ENCODE data around the gene LGSN.
"Not testable (repeated sequence)": the region's sequence is repeated elsewhere in the genome, so short reads cannot be mapped to it uniquely, and the experiment has no call there.

Gene LGSN

DNA sequence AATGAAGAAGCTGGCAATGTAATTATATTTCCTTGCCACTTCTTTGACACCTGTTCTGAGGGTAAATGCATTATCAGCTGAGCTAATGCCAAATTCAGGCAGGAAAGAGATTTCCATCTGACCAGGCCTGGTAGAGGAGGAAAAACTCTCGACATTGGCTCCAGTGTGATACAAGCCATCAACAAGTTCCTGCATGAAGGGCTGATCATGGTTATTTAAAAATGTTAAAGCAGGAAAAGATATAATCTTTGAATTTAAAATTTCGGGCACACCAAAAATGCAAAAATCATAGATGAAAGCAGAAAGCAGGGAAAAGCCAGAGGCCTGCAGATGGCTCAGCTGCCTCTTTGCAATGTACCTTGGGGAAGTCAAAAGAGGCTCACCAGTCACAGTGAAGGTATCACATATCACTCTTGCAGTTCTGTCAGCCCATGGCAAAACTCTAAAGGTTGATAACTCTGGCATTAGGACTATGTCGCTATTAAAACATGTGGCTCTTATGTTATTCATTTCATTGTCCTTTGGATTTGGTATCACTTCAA lies 39.1 kb downstream of the LGSN start:
- H3K27ac ChIP-seq, result no peak overlapping the region
- TF ChIP-seq, protein P1, sequence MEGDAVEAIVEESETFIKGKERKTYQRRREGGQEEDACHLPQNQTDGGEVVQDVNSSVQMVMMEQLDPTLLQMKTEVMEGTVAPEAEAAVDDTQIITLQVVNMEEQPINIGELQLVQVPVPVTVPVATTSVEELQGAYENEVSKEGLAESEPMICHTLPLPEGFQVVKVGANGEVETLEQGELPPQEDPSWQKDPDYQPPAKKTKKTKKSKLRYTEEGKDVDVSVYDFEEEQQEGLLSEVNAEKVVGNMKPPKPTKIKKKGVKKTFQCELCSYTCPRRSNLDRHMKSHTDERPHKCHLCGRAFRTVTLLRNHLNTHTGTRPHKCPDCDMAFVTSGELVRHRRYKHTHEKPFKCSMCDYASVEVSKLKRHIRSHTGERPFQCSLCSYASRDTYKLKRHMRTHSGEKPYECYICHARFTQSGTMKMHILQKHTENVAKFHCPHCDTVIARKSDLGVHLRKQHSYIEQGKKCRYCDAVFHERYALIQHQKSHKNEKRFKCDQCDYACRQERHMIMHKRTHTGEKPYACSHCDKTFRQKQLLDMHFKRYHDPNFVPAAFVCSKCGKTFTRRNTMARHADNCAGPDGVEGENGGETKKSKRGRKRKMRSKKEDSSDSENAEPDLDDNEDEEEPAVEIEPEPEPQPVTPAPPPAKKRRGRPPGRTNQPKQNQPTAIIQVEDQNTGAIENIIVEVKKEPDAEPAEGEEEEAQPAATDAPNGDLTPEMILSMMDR (IDR thresholded peaks at IDR 0.05; ENCODE audit: low read depth, low read length, missing control alignments), result no peak
- H3K4me3 ChIP-seq (ENCODE audit: low read depth, low read length), result no peak overlapping the region
- DNase-seq, result no peak
- H3K36me3 ChIP-seq (replicated peaks), result no peaks in the 10 kb centered on the region
- H3K27me3 ChIP-seq (replicated peaks), result no peaks in the 10 kb centered on the region
- in situ Hi-C loops (cut with HindIII; ENCODE audit: low pct_ligation_motif_present, low sequenced_read_pairs), result no loop called here

DNA sequence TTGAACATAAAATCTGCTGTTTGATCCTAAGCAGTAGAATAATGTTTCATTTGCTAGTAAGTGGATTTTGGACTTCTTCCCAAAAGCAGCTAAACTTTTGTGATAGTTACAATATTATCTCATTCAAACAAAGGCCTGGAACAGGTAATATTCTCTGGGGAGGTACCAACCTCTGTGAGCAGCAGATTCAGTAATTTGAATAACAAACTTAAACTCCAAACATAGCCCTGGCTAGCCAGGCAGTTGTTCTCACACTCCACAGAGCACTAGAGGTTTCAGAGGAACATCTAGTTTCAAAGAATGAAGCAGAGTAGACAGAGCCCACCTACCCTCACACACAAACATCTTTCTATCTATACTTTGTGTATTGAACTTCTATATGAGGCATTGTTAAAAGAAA lies 40.9 kb downstream of the LGSN start:
- no peaks in the 10 kb centered on the region for H3K36me3 ChIP-seq (replicated peaks)
- no peak overlapping the region for H3K4me3 ChIP-seq (ENCODE audit: low read depth, low read length)
- DNase-seq, result no peak
- H3K27ac ChIP-seq, result no peak overlapping the region
- TF ChIP-seq, protein P1 (IDR thresholded peaks at IDR 0.05; ENCODE audit: low read depth, low read length, missing control alignments), result no peak
- no peaks in the 10 kb centered on the region for H3K27me3 ChIP-seq (replicated peaks)
- in situ Hi-C loops (cut with HindIII; ENCODE audit: low pct_ligation_motif_present, low sequenced_read_pairs), result no loop called here

DNA sequence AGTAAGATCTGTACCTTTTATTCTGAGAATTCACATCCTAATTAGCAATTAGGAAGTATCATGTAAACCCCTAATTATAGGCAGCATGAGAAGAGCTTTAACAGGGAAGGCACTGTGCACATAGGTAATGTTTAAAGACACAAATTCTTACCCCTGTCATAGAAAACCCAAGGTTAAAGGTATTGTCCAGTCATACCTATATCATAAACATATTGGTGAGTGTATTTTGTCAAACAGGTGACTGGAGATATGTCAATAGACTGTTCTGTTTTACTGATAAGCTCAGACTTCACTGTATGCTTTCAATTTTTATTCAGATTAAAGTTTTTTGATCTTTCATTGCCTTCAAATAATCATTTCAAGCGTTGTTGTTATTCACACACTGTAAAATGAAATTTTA lies 43.8 kb downstream of the LGSN start:
- TF ChIP-seq, protein P1 (IDR thresholded peaks at IDR 0.05; ENCODE audit: low read depth, low read length, missing control alignments), result no peak
- DNase-seq, result no peak
- Histone ChIP-seq H3K4me3 (ENCODE audit: low read depth, low read length) (no peak overlapping the region), H3K27me3 (replicated peaks) (no peaks in the 10 kb centered on the region), H3K36me3 (replicated peaks) (no peaks in the 10 kb centered on the region), H3K27ac (no peak overlapping the region)
- in situ Hi-C loops (cut with HindIII; ENCODE audit: low pct_ligation_motif_present, low sequenced_read_pairs), result no loop called here

DNA sequence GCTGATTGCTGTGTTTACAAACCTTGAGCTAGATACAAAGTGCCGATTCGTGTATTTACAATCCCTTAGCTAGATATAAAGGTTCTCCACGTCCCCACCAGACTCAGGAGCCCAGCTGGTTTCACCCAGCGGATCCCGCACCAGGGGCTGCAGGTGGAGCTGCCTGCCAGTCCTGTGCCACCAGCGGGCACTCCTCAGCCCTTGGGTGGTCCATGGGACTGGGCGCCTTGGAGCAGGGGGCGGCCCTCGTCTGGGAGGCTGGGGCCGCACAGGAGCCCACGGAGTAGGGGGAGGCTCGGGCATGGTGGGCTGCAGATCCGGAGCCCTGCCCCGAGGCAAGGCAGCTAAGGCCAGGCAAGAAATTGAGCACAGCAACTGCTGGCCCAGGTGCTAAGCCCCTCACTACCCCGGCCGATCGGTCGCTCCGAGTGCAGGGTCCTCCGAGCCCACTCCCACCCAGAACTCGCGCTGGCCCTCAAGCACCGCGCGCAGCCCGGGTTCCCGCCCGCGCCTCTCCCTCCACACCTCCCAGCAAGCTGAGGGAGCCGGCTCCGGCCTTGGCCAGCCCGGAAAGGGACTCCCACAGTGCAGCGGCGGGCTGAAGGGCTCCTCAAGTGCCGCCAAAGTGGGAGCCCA lies 44.9 kb downstream of the LGSN start:
- in situ Hi-C loops (cut with HindIII; ENCODE audit: low pct_ligation_motif_present, low sequenced_read_pairs); DNase-seq; H3K27ac ChIP-seq; H3K4me3 ChIP-seq (ENCODE audit: low read depth, low read length); H3K27me3 ChIP-seq (replicated peaks); H3K36me3 ChIP-seq (replicated peaks): not testable (repeated sequence)

DNA sequence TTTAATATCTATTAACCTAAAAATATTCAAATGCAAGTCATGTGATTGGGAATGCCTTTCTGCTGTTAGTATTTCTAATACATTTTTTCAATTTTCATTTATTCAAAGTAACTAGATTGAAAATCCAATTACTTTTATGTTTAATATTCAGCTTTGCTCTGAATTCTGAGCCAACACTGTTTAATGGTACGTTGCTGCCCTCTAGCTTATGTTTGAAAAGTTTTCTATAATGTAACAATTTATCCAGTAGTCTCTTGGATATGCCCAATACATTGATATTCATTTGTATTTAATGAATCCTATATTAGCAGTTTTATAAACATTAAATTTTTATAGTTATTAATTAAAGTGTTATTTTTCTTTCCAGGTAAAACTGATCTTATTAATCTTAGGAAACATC lies 47.4 kb downstream of the LGSN start:
- no peak overlapping the region for H3K4me3 ChIP-seq (ENCODE audit: low read depth, low read length)
- DNase-seq, result no peak
- in situ Hi-C loops (cut with HindIII; ENCODE audit: low pct_ligation_motif_present, low sequenced_read_pairs), result no loop called here

DNA sequence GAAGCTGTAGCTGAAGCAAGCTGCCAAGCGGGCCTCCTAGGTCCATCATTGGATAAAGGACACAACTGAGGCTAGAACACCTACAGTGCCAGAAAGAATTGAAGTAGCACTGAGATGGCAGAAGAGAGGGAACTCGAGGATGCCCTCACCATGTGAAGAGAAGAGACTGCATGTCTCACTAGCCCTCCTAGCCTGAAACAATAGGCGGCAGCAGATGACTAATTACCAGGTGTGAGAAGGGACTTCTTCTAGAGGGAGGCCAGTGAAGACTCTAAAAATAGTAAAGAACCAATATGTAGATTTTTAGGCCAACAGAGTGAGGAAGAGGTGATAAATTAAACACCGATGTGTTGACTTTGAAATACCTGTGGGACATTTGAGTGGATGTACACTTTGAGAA lies 50.3 kb downstream of the LGSN start:
- Histone ChIP-seq H3K4me3 (ENCODE audit: low read depth, low read length) (no peak overlapping the region), H3K27ac (no peak overlapping the region), H3K36me3 (replicated peaks) (no peaks in the 10 kb centered on the region), H3K27me3 (replicated peaks) (no peaks in the 10 kb centered on the region)
- no peak for DNase-seq
- TF ChIP-seq, protein P1 (IDR thresholded peaks at IDR 0.05; ENCODE audit: low read depth, low read length, missing control alignments), result no peak
- in situ Hi-C loops (cut with HindIII; ENCODE audit: low pct_ligation_motif_present, low sequenced_read_pairs), result no loop called here

More for the DNA sequence above, 47.4 kb downstream of the LGSN start:
- no peak overlapping the region for H3K27ac ChIP-seq
- TF ChIP-seq, protein P1 (IDR thresholded peaks at IDR 0.05; ENCODE audit: low read depth, low read length, missing control alignments), result no peak
- H3K27me3 ChIP-seq (replicated peaks), result no peaks in the 10 kb centered on the region
- no peaks in the 10 kb centered on the region for H3K36me3 ChIP-seq (replicated peaks)
